Trophoblast cell (in vitro differentiated cells and primary cell): Measurements from ENCODE around the gene SNX14.

Experiments used
- DNase-seq, 2 donors: peaks; one replicate each; pipeline ENCODE4 v3.0.0-alpha.2; 2016
- H2AFZ ChIP-seq: 2 replicates; pipeline ENCODE4 v1.6.1; 2013; ENCODE audit warnings: low read length, moderate library complexity, mild to moderate bottlenecking; ENCODE audit not compliant: insufficient read depth, poor library complexity
- H2AK5ac ChIP-seq: 2 replicates; pipeline ENCODE4 v1.6.1; 2013; ENCODE audit warnings: mild to moderate bottlenecking, low read length
- H2BK120ac ChIP-seq: 2 replicates; pipeline ENCODE4 v1.6.1; 2013; ENCODE audit warnings: low read length, mild to moderate bottlenecking, moderate library complexity; ENCODE audit not compliant: insufficient read depth, poor library complexity
- H2BK12ac ChIP-seq: 2 replicates; pipeline ENCODE4 v1.6.1; 2013; ENCODE audit warnings: mild to moderate bottlenecking, low read length, moderate library complexity
- H2BK5ac ChIP-seq: 2 replicates; pipeline ENCODE4 v1.6.1; 2013; ENCODE audit warnings: low read length, low read depth, moderate library complexity, mild to moderate bottlenecking; ENCODE audit not compliant: poor library complexity
- H3K14ac ChIP-seq: 2 replicates; pipeline ENCODE4 v1.6.1; 2013; ENCODE audit warnings: mild to moderate bottlenecking, low read length
- H3K18ac ChIP-seq: 2 replicates; pipeline ENCODE4 v1.6.1; 2013; ENCODE audit warnings: mild to moderate bottlenecking, low read length
- H3K23ac ChIP-seq: 2 replicates; pipeline ENCODE4 v1.6.1; 2013; ENCODE audit warnings: low read length
- H3K27ac ChIP-seq: 2 replicates; pipeline ENCODE4 v1.5.1; 2013; ENCODE audit warnings: low read depth, mild to moderate bottlenecking, inconsistent platforms, low read length, moderate library complexity
- H3K27me3 ChIP-seq: 2 replicates; pipeline ENCODE4 v1.6.1; 2013; ENCODE audit warnings: inconsistent platforms, mild to moderate bottlenecking, low read length, moderate library complexity; ENCODE audit not compliant: insufficient read depth
- H3K36me3 ChIP-seq, 2 experiments: 1 replicate in 1 of 2; 2 replicates in 1 of 2; pipeline ENCODE4 v1.6.1; 2013; ENCODE audit warnings: low read length in 2 of 2, mild to moderate bottlenecking in 2 of 2, moderate library complexity in 1 of 2; ENCODE audit not compliant: insufficient read depth in 2 of 2, control insufficient read depth in 1 of 2
- H3K4ac ChIP-seq: 2 replicates; pipeline ENCODE4 v1.6.1; 2013; ENCODE audit warnings: low read depth, mild to moderate bottlenecking, low read length, moderate library complexity
- H3K4me1 ChIP-seq, 2 experiments: 1 replicate in 1 of 2; 2 replicates in 1 of 2; pipeline ENCODE4 v1.6.1; 2013; ENCODE audit warnings: low read length in 2 of 2, mild to moderate bottlenecking in 2 of 2, moderate library complexity in 1 of 2; ENCODE audit not compliant: insufficient read depth in 2 of 2, control insufficient read depth in 1 of 2
- H3K4me2 ChIP-seq: 2 replicates; pipeline ENCODE4 v1.6.1; 2013; ENCODE audit warnings: inconsistent platforms, mild to moderate bottlenecking, low read length, moderate library complexity
- H3K4me3 ChIP-seq: 2 replicates; pipeline ENCODE4 v1.5.1; 2013; ENCODE audit warnings: mild to moderate bottlenecking, low read depth, low read length, inconsistent platforms
- H3K79me1 ChIP-seq: one replicate; pipeline ENCODE4 v1.6.1; 2013; ENCODE audit warnings: low read length
- H3K79me2 ChIP-seq: 2 replicates; pipeline ENCODE4 v1.6.1; 2013; ENCODE audit warnings: low read length, mild to moderate bottlenecking; ENCODE audit not compliant: control insufficient read depth, insufficient read depth, poor library complexity
- H3K9ac ChIP-seq: 2 replicates; pipeline ENCODE4 v1.6.1; 2013; ENCODE audit warnings: mild to moderate bottlenecking, low read length
- H3K9me3 ChIP-seq: 2 replicates; pipeline ENCODE4 v1.6.1; 2013; ENCODE audit warnings: low read depth, mild to moderate bottlenecking, control low read depth, inconsistent platforms, low read length; ENCODE audit not compliant: insufficient read depth
- H4K12ac ChIP-seq: 2 replicates; pipeline ENCODE4 v1.6.1; 2013; ENCODE audit warnings: low read depth, mild to moderate bottlenecking, low read length, moderate library complexity
- H4K8ac ChIP-seq: 2 replicates; pipeline ENCODE4 v1.6.1; 2013; ENCODE audit warnings: low read depth, mild to moderate bottlenecking, low read length, moderate library complexity
- H4K91ac ChIP-seq: one replicate; pipeline ENCODE4 v1.6.1; 2013; ENCODE audit warnings: low read depth, mild to moderate bottlenecking, low read length, moderate library complexity
- WGBS: extraction: QIAGEN DNeasy Blood & Tissue Kit; methylation state at CpG from one replicate; pipeline ENCODE4 v1.1.7; 2013; ENCODE audit warnings: missing lambda C conversion rate; ENCODE audit not compliant: insufficient read length, insufficient coverage; ENCODE audit errors: extremely low coverage; 5-methylcytosine and 5-hydroxymethylcytosine counted together

SNX14 gene

GRCh38 chr6:85476532-85476931 lies 117.1 kb downstream of the SNX14 start:
- Histone ChIP-seq H3K23ac (no peak overlapping the region), H3K27ac (no peak overlapping the region)

GRCh38 chr6:85473748-85474147 lies 119.9 kb downstream of the SNX14 start:
- Histone ChIP-seq H3K9ac (no peak overlapping the region), H2AK5ac (no peak overlapping the region), H3K4me2 (no peak overlapping the region), H3K79me1 (no peaks in the 10 kb centered on the region), H3K79me2 (no peaks in the 10 kb centered on the region), H4K12ac (no peak overlapping the region), H3K27ac (no peak overlapping the region), H3K23ac (no peak overlapping the region), H3K36me3 (no peaks in the 10 kb centered on the region), H3K14ac (no peak overlapping the region), H2AFZ (no peak overlapping the region), H3K9me3 (peaks cover 4% of the 10 kb centered on the region), H2BK5ac (no peak overlapping the region), H4K8ac (no peak overlapping the region), H3K18ac (no peak overlapping the region), H3K4me3 (no peak overlapping the region), H2BK120ac (no peak overlapping the region), H2BK12ac (no peak overlapping the region), H3K4me1 (no peaks in the 10 kb centered on the region), H4K91ac (no peak overlapping the region), H3K4ac (no peak overlapping the region), H3K27me3 (no peaks in the 10 kb centered on the region)
- no CpG with 5 or more reads among the region's 1 CpG for WGBS
- DNase-seq, result no peak

More at GRCh38 chr6:85476532-85476931, 117.1 kb downstream of the SNX14 start:
- Histone ChIP-seq H3K4me1 (no peaks in the 10 kb centered on the region), H3K9me3 (peaks cover 4% of the 10 kb centered on the region), H2BK5ac (no peak overlapping the region), H3K36me3 (no peaks in the 10 kb centered on the region), H3K4me3 (no peak overlapping the region), H3K4me2 (no peak overlapping the region), H3K4ac (no peak overlapping the region), H3K79me2 (no peaks in the 10 kb centered on the region), H4K91ac (no peak overlapping the region), H3K9ac (no peak overlapping the region), H4K12ac (no peak overlapping the region), H2BK120ac (no peak overlapping the region), H2BK12ac (no peak overlapping the region), H3K27me3 (no peaks in the 10 kb centered on the region), H2AK5ac (no peak overlapping the region), H2AFZ (no peak overlapping the region), H3K79me1 (no peaks in the 10 kb centered on the region), H3K18ac (no peak overlapping the region), H3K14ac (no peak overlapping the region), H4K8ac (no peak overlapping the region)
- no CpG with 5 or more reads among the region's 4 CpGs for WGBS
- no peak for DNase-seq

DNA sequence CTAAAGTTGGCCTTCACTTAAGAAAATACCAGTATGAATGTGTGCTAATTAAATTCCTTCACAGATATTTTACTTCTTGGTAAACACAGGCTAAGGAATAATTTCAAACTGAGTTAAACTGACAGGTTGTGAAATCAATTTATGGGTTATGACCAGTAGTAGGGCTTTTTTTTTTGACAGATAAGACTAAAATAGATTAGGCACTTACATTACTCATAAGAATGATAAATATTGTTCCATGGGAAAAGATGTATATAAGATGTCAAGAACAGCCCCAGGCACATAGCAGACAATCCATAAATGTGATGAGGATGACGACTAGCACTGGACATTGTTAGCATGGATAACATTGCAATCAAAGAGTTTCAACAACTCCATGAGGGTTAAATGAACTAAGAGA lies 120.9 kb downstream of the SNX14 start:
- no peak overlapping the region for H3K4ac ChIP-seq
- peaks cover 4% of the 10 kb centered on the region for H3K9me3 ChIP-seq
- no peak overlapping the region for H3K4me3 ChIP-seq
- H3K14ac ChIP-seq, result no peak overlapping the region
- H4K8ac ChIP-seq, result no peak overlapping the region
- H2AFZ ChIP-seq, result no peak overlapping the region
- H2AK5ac ChIP-seq, result no peak overlapping the region
- no CpG with 5 or more reads among the region's 1 CpG for WGBS
- H3K4me2 ChIP-seq, result no peak overlapping the region
- H3K9ac ChIP-seq, result no peak overlapping the region
- no peaks in the 10 kb centered on the region for H3K27me3 ChIP-seq
- DNase-seq, result peak; percentile 89 to 97
- no peak overlapping the region for H4K12ac ChIP-seq
- no peaks in the 10 kb centered on the region for H3K36me3 ChIP-seq
- H2BK12ac ChIP-seq, result no peak overlapping the region
- no peak overlapping the region for H3K23ac ChIP-seq
- H3K18ac ChIP-seq, result no peak overlapping the region
- H2BK120ac ChIP-seq, result no peak overlapping the region
- H3K27ac ChIP-seq, result no peak overlapping the region
- no peak overlapping the region for H2BK5ac ChIP-seq
- H4K91ac ChIP-seq, result no peak overlapping the region
- peaks cover 0 to 4% of the 10 kb centered on the region in 2 experiments for H3K4me1 ChIP-seq
- H3K79me2 ChIP-seq, result no peaks in the 10 kb centered on the region
- H3K79me1 ChIP-seq, result no peaks in the 10 kb centered on the region

DNA sequence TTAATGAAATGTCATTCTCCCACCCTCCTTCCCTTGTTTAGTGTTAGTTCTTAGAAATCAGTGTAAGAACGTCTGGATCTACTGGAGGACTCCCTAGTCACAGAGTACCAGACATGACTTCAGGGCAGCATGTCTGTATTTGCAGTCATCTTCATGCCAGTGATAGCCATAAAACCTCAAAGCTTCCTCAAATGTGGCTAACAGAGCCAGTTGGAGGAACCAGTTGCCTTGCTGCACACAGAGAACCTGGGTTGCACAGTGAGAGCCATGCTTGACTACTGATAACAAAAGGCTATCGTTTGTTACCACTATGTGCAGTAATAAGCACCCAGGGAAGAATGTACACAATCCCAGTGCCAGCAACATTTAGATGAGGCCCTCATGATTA lies 123.6 kb downstream of the SNX14 start:
- Histone ChIP-seq H3K18ac (no peak overlapping the region), H3K4me3 (no peak overlapping the region), H3K9ac (no peak overlapping the region), H4K12ac (no peak overlapping the region), H2AFZ (no peak overlapping the region), H2BK12ac (no peak overlapping the region), H3K79me2 (no peaks in the 10 kb centered on the region), H3K23ac (no peak overlapping the region), H3K36me3 (no peaks in the 10 kb centered on the region), H2AK5ac (no peak overlapping the region), H3K9me3 (no peaks in the 10 kb centered on the region), H3K27ac (no peak overlapping the region), H3K79me1 (no peaks in the 10 kb centered on the region), H3K4me1 (peaks cover 0 to 4% of the 10 kb centered on the region in 2 experiments), H3K27me3 (no peaks in the 10 kb centered on the region), H3K4me2 (no peak overlapping the region), H4K8ac (no peak overlapping the region), H2BK5ac (no peak overlapping the region), H3K4ac (no peak overlapping the region), H4K91ac (no peak overlapping the region), H3K14ac (no peak overlapping the region), H2BK120ac (no peak overlapping the region)
- peak; percentile 85 to 87 for DNase-seq
- WGBS, result no CpG with 5 or more reads among the region's 2 CpGs
